Stimulated activated CD4-positive, alpha-beta T cell treated with anti-CD3 and anti-CD28 coated beads, Interleukin-4, amount 100 ng/mL, for 4 hours (primary cell): ENCODE measurements around the gene ESPNL.

Source experiments
- DNase-seq, 2 experiments: peaks; one replicate each; pipeline ENCODE4 v3.0.0-alpha.2; 2020

Gene ESPNL

GRCh38 chr2:238174291-238174690 is 74.2 kb downstream of the ESPNL start:
- no peak for DNase-seq

- DNase-seq = no peak
Observed at GRCh38 chr2:238174701-238175100, 74.6 kb downstream of the ESPNL start.

- DNase-seq = no peak
Observed at GRCh38 chr2:238176613-238177012, 76.5 kb downstream of the ESPNL start.

DNA sequence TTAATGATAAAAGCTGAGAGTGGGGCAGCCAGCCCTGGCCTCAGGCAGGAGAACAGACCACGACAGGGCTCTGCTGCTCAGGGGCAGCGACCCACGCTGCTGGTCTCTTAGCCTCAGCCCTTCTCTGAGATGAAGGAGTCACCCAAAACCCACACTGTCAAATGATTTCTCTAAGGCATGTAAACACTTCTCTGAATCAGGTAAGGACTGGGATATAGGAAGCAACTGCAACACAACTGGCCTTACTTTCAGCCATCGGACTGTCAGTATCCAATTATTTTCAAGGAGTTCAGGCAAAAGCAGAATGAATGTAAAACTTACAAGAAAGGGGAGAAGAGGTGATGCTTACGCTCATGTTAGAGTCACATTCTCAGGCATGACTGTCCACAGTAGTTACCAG is 80.4 kb downstream of the ESPNL start:
- DNase-seq = no peak

DNA sequence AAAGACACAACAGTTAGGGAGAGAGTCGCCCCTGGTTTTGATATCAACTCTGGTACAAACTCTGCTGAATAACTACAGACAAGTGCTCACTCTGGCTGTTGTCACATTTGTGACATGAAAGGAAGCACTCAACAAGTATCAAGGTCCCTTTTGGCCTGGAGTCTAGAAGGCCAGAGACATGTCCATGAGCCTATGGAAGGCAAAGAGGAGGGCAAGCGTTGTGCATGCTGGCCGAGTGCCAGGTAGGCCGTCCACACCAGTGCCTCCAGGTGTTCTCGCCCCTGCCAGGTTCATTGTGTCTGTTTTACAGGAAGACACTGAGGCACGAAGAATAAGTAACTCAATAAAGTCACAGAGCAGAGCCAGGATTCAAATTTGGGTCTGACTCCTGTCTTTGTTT is 82.2 kb downstream of the ESPNL start:
- no peak for DNase-seq
